GM18502 (cell line): ENCODE results near the gene ERMN.
"Not testable (repeated sequence)": the region's sequence is repeated elsewhere in the genome, so short reads cannot be mapped to it uniquely, and the experiment has no call there.

ENCODE experiments used
- ATAC-seq: cut with Tn5 transposase; IDR thresholded peaks from one replicate; pipeline ENCODE4 v1.9.1; 2021; ENCODE audit warnings: mild to moderate bottlenecking; ENCODE audit not compliant: unreplicated experiment, poor library complexity

The ERMN gene

DNA sequence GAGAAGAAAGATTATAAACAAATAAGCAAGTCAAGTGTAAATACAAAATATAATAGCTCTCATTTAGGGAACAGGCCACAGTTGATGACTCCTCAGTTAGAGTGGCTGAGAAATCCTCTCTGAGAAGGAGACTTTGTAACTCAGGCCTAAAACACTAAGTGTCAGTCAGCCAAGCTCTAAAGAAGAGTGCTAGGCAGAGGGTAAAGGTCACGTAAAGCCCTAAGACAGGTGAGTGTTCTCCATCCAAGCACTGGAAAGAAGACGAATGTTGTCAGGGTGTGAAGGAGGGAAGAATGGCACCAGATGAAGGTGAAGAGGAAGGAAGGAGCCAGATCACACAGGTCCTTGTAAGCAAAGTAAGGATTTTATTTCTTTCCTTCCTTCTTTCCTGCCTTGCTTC lies 24.3 kb downstream of the ERMN start:
- no peak for ATAC-seq

- no peak for ATAC-seq
Measured at GRCh38 chr2:157296958-157297357, 28.7 kb downstream of the ERMN start.

GRCh38 chr2:157296490-157296889 lies 29.1 kb downstream of the ERMN start:
- ATAC-seq, result no peak

DNA sequence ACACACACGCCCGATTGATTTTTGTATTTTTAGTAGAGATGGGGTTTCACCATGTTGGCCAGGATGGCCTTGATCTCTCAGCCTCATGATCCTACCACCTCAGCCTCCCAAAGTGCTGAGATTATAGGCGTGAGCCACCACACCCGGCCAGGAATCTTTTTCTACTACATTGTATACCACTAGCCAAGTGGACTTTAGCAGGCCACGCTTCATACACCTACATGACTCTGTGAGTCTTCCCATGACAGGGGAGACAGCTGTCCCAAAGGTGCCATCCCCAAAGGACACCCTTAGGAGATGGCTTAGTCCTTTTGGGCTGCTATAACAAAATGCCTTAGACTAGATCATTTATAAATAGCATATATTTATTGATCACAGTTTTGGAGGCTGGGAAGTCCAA lies 32.8 kb downstream of the ERMN start:
- no peak for ATAC-seq

- no peak for ATAC-seq
Measured at GRCh38 chr2:157291018-157291417, 34.6 kb downstream of the ERMN start.

- no peak for ATAC-seq
Measured at GRCh38 chr2:157290525-157290924, 35.1 kb downstream of the ERMN start.

- no peak for ATAC-seq
Measured at GRCh38 chr2:157287160-157287559, 38.5 kb downstream of the ERMN start.

DNA sequence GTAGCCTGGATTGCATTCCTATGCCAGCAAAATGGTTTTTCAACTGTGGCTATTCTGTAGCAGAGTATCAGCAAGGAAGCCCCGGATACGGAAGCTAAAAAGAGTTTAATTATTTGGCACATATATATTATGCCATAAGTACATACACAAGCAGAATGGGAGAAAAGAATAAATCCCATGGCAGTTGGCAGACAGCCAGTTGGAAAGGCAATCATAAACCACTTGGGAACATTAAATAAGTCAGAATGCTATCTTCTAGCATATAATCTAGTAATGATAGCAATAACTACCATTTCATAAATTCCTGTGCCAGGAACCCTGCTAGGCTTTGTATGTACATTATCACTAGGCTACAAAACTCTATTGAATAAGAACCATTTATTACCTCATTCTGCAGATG lies 42.2 kb downstream of the ERMN start:
- ATAC-seq, result no peak

DNA sequence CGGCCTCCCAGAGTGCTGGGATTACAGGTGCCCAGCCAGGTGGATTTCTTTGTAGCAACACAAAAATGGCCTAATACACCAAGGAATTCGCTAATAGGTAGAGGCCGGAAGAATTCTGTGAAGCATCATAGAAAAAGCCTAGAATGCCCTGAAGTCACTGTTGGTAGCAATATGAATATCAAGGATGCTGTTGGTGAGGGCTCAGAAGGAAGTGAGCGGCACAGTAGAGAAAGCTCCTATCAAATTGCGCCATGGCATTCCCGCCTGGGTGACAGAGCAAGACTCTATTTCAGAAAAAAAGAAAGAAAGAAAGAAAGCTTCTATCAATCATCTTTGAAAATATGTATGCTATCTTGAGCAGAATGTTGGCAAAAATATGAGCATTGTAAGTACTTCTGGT lies 44.3 kb downstream of the ERMN start:
- no peak for ATAC-seq

DNA sequence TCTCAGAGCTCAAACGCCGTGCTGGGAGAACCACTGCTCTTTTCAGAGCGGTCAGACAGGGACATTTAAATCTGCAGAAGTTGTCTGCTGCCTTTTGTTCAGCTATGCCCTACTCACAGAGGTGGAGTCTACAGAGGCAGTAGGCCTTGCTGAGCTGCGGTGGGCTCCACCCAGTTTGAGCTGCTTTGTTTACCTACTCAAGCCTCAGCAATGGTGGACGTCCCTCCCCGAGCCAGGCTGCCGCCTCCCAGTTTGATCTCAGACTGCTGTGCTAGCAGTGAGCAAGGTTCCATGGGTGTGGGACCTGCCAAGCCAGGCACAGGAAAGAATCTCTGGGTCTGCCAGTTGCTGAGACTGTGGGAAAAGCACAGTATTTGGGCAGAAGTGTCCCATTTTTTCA lies 46.3 kb downstream of the ERMN start:
- ATAC-seq, result not testable (repeated sequence)

DNA sequence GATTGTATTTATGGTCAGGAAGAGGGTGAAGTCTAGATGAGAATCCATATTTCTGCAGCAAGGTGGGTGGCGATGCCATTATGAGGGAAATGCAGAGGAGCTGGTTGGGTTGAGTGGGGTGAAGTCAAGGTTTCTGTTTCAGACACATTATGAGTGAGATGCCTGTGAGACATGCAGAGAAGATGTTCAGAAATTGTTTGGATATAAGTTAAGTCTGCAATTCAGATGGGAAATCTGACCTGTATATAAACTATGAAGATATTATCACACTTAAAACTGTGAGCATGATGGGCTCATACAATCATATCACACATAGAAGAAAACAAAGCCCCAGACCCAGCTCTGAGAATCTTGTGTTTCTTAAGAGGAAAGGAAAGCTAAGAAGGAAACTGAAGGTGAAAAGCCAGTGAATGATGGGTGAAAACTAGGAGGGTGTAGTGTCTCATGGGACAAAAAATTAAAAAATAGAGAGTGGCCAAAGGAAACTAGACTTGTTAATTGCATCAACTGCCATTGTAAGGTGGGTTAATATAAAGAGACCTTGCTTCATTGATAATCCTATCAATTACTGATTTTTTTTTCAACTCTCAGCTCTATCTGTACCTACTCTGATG lies 53.9 kb downstream of the ERMN start:
- ATAC-seq, result no peak

DNA sequence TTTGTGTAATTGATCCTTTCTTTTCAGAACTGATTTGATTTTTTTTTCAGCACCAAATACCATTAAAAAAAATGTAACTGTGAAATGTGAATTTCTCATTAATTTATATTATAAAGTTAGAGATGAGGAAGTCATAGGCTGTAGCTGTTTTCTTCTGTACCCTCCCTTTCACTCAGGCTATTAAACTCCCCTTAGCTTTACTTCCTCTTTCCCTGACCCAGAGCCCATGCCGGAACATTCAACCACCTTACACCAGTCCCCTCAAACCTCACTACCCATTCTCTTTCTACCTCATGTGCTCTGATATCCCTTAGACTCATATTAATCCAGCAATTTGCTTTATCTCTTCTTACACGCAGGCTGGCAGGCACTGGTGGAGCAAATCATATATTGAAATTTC lies 55.7 kb downstream of the ERMN start:
- ATAC-seq, result peak; percentile 66

GRCh38 chr2:157269060-157269459 lies 56.6 kb downstream of the ERMN start:
- ATAC-seq, result no peak
